Middle frontal gyrus (tissue), 1 donor: ENCODE measurements around the gene ZDHHC8.
A peak's percentile ranks its signal among the peaks of the same experiment; 100 is the strongest.

ENCODE experiments used
- DNase-seq: peaks from one replicate; pipeline ENCODE4 v3.0.0-alpha.2; 2015; ENCODE audit warnings: low spot score; ENCODE audit errors: extremely low spot score

The ZDHHC8 gene

DNA sequence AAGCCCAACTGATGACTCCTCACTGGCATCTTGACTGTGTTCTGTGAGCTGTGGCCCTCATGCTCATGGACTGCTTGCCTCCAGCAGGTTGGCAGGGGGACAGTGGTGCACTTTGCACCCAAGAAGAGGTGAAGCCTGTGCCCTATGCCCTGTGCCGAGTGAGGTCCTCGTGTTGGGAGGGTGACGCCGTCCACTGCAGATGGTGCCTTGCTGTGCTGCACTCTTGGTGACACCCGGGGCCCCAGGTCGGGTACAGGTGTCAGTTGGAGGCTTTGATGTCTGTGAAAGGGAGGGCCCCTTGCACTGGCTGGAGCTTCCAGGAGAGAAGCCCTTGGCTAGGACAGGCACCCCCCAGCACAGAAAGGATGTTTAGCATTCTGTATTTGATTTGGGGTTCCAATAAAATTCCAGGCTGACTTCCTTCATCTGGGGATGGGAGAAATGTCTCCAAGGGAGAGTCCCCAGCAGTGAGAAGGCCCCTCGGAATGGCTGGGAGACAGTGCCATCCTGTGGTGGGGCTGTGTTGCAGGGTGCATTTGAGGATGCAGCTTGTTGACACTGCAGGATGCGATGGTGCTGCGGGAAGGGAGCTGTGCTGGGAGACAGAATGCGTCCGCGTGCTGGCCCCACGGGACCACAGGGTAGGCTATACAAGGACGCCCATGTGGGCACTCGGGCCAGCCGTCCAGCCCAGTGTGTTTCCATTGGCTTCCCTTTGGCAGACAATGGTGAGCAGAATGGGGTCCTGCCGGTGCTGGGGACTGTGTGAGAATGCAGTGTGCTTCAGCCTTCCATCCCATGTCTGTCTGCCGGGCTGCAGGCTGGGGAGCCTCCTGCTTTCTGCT lies 2.5 kb upstream of the ZDHHC8 start:
- DNase-seq, result no peak

DNA sequence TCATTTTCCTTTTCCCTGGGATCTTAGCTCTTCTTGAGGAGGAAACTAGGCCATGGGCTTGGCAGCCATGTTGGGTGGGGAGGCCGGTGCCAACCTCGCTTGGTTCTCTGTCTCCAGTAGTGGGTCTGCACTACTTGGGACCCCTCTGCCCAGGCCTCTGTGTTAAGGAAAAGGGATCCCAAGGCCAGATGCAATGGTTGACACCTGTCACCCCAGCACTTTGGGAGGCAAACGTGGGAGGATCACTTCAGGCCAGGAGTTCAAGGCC lies 1.9 kb upstream of the ZDHHC8 start:
- no peak for DNase-seq

DNA sequence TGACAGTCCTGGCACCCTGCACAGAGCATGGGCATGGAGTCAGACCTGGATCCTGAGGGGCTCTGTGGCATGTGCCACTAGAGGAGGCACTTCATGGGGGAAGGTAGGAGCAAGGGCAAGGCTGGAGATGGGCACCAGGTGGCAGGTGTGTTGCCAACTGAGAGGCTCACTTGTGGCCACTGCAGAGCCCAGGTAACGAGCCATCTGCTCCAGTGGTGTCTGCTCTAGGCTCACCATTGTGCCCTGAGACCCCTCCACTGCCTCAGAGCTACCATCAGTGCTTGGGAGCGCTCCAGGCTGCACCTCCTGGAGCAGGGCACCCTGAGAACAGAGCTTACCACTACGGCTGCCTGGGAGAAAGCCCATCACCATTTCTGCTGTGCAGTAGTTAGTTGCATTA lies 1.3 kb upstream of the ZDHHC8 start:
- no peak for DNase-seq

DNA sequence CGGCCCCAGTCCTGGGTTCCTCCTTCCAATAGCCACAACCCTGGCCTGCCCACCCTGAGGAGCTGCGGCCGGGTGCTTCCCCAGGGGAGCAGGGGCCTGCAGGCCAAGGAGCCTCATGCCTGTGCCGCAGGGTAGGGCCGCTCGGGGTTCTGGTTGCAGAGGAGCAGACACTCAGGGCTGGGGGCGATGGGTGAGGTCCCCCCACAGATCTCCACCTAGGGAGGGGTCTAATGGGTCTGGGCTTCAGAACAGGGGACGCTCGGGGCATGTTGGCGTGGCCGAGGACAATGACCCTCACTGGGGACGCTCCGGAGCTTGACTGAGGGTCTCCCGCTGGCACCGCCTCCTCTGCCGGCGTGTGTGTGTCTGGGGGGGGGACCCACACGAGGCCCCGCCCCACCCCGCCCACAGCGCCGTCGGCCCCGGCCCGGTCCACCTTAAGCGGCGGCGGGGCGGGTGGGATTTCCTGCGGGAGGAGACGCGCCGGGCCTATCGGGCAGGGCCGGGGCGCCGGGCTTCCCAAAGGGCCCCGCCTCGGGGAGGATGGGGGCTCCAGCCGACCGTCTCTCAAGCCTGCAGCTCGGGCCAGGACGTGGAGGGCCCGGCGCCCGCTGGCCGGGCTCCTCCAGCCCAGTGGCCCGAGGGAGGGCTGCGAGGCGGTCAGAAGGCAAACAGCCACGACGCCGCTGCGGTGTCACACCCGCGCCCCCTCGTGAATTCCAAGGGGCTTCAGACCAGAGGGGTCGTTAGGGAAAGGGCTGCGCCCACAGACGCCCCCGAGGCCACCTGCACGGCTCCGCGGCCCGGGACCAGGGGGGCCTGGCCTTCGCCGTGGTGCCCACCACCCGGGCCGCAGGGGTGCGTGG lies 640 bp upstream of the ZDHHC8 start:
- DNase-seq, result peak; percentile 62

DNA sequence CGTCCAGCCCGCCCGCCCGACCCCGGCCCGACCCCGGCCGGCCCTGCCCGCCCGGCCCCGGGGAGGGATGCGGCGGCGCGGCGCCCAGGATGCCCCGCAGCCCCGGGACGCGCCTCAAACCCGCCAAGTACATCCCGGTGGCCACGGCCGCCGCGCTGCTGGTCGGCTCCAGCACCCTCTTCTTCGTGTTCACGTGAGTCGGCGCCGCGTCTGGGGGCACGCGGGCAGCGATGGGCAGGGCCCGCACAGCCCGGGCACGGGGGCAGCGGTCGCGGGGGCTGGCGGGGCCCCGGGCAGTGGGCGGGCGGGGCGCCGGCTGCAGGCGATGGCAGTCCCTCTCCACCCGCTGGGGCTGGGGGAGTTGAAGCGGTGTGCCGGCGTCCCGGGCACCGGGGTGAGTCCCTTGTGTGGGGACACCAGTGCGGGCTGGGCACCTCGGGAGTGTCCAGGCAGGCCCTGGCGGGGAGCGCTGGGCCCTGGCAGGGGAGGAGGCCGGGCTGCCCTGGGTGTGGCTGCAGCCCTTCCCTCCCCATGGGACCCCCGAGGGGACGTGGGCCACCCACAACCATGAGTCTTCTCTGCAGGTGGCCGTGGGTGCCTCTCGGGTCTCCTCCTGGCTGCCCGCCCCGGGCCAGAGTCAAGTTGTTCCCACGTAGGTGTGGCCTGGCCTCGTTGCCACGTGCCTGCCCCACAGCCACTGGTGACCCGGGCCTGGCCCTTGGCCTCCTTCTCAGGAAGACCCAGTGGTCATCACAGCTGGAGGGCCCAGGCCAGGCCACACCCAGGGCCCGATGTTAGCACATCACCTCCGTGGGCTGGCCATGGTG lies 468 bp downstream of the ZDHHC8 start:
- DNase-seq, result no peak

DNA sequence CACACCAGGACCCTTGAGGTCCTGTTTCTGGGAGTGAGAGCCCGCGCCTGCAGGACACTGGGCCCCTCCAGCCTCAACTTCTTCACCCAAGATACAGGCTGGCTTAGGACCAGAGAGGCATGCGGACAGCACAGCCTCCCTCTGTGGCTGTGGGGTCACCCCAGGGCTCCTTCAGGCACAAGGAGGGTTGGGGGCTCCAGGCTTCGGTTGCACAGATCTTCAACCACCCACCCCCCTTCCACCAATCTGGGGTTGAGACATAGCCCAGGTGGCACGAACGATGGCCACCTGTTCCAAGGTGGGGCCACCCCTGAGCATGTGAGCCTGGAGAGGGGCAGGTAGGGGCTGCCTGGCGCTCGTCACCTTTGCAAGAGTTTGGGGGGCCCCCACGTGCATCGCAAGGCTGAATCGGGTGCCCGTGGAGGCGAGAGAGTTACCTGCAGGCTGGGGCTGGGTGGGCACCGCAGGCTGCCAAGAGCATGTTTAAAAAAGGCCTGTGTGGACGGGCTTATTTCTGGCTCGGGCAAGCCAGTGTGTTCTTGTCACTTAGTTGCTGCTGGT lies 1.2 kb downstream of the ZDHHC8 start:
- DNase-seq, result no peak

DNA sequence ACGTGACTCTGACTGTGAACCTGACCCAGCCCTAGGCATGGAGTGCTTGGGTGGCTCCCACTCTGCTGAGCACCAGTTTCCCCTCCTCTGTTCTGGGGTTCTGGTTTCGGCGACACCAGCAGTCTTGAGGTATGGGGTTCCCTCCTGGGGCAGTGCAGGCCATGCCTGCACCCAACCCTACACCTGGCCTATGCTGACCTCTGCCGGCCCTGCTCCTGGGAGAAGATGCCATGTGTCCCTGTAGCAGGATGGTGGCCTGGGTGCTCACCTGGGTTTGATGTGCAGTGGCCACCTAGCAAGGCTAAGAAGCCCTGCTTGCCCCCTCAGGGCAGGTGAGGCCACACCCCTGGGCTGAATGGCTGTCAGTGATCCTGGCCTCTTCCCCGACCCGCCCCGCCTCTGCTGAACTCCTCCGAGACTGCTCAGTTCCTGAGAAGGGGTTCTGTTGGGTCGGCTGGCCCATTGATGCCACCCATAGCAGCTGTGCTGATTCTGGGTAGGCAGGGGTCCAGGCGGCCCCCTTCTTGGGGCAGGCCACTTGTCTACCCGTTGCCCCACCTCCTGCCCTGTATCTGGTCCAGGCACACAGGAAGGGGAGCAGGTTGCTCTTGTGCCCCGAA lies 2.4 kb downstream of the ZDHHC8 start:
- DNase-seq, result no peak

DNA sequence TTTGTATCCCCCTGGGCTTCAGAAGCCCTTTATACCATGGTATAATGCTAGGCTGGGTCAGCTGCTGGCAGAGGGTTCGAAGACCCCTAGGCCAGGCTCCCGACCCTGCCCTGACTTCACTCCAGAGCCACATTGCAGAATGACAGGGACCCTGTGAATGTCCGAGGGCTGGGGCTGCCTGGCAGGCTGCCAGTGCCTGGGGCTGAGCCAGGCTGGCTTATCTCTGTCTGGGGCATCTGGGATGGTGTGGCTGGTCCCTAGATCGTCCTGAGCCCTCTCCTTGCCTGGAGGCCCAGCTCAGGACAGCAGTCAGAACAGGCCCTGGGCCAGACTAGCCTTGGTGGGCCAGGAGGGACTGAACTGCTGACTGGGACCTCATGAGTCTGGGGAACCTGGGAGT lies 3.7 kb downstream of the ZDHHC8 start:
- no peak for DNase-seq

DNA sequence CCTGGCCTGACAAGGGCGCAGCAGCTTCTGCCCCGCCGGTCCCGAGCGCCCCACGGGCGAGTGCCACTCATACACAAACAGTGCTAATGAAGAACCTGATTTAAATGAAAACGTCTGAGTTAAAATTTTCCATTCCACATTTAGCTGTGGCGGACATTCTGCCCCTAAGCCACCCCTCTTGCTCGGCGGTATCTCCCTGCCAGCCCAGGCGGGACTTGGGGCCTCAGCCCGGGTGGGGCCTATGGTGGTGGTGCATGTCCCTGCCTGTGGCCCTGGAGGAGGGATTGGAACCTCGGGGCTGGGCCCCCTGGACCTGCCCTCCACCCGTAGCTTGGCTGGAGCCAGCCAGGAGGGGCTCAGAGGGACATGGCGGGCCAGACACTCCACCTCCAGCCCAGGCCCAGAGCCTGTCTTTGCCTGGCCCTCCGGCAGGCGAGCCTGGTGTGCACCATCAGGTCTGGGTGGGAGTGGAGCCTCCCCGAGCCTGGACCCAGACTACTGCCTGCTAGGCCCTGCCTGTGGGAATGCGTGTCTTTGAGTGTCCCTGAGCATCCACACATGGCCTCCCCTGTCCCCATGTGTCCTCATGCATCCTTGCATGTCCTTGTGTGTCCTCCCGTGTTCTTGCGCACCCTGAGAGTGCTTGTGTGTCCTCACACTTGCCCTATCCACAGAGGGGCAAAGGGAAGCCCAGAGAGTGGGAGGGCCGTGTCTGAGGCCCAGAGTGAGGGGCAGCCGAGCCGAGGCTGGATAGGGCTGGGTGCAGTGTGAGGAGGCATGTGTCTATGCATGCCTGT lies 4.4 kb downstream of the ZDHHC8 start:
- DNase-seq, result no peak

DNA sequence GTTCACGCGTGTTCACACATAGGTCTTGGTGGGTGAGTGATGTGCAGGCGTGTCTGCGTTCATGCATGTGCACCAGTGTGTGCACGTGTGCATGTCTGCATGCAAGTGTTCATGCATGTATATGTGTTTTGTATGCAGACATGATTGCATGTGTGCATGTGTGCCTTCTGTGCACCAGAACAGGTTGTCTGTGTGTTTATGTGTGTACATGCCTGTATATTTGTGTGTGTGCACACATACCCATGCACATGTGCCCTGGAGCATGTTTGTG lies 4.9 kb downstream of the ZDHHC8 start:
- DNase-seq, result no peak

DNA sequence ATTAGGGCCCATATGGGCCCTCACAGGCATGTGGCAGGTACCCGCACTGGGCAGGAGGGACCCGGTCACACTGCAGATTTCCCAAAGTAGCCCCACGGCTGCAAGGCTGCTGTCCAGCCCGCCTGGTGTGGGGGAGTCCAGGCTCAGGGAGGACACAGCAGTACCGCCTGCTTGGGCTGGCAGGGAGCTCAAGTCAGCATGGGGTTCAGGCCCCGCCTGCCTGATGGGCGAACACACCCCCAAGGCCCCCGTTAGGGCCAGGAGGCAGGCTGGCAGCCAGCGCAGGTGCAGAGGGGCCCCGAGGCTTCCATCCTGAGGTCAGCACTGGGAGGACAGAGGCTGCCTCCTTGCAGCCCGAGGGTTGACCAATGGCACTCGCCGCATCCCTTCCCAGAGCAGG lies 5.5 kb downstream of the ZDHHC8 start:
- no peak for DNase-seq

DNA sequence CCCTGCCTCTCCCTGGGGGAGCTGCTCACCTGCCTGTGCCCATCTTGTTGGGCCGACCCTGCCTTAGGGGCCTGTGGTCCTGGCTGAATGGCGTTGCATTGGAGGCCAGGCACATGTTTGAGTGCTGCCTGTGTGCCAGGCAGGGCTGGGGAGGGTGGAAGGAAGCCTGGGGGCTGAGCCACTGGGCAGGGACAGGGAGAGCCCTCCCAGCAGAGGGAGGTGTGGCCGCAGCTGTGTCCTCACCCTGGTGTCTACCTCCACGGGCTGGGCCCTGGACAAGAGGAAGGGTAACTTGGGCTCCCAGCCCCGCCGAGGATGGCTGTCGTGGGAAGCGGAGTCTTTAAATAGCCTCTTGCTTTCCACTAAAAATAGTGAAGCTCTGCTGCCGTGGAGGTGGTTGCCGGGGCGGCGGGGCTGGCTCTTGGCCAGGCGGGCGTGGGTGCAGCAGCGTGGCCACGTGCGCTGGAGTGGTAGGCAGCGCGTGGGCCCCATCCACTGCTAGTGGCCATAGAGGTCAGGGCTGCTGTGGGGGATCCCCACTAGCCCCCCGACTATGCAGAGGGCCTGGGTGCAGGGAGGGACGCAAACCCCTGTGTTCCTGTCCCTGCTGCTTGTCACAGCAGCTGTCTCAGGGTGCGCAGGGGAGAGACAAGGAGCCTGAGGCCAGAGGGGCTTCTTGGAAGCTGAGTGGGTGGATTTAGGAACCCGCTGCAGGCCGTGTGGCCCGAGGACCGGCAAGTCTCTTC lies 6.2 kb downstream of the ZDHHC8 start:
- DNase-seq, result no peak

DNA sequence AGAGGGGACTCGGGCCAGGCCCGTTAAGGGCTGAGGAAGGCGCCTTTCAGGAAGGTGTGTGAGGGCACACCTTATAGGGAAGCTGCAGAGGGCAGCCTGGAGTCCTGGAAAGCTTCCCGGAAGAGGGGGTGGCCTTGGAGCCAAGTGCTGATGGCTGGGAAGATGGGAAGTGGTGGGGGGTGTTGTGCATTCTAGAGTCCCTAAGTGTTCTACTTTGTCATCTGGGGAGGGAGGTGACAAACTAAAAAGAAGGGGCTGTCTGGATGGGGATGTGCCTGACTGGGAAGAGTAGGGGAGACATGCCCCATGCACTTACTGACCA lies 6.8 kb downstream of the ZDHHC8 start:
- DNase-seq, result no peak

DNA sequence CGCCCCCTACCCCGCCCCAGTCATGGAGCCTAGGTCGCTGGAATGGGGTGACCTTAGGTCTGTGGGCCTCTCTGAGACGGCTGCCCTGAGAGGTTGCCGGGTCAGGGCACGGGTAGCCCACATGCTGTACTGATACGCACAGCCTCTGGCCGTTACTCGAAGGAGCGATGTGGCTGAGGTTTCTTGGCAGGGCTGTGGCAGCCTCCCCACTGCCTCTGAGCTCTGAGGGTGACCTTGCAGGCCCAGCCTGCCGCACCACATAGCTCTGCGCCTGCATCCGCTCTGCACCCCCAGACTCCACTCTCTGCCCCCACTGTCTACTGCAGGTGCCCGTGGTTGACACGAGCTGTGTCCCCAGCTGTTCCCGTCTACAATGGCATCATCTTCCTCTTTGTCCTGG lies 7.3 kb downstream of the ZDHHC8 start:
- no peak for DNase-seq

DNA sequence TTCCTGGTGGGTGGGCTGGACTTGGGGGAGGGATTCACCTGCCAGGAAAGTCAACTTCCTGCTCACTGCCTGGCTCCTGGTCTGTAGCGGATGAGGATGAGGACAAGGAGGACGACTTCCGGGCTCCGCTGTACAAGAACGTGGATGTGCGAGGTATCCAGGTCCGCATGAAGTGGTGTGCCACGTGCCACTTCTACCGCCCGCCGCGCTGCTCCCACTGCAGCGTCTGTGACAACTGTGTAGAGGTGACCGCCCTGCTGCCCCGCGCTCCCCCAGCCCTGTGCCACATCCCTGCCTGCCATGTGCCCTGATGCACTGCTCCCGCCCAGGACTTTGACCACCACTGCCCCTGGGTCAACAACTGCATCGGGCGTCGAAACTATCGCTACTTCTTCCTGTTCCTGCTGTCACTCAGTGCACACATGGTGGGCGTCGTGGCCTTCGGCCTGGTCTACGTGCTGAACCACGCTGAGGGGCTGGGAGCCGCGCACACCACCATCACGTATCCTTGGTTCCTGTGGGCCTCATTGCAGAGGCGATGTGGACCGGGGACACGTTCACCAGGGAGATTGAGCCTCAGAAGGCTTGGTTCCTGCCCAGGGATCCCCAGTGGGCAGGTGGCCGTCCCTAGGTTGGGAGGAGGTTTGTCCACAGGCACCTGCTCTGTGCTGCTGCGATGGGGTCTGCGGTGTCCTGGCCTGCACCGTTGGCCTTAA lies 7.9 kb downstream of the ZDHHC8 start:
- no peak for DNase-seq

DNA sequence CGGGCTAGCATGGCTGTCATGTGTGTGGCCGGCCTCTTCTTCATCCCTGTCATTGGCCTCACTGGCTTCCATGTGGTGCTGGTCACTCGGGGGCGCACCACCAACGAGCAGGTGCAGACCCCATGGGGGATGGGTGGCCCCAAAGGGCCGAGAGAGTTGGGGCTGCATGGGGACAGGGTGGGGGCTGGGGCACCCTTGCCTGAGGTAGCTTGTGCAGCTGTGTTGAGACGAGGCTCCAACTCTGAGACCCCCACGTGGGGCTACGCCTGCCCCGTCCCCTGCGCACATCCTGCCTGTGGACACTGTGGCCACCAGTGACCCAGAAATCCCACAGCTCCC lies 8.5 kb downstream of the ZDHHC8 start:
- no peak for DNase-seq

DNA sequence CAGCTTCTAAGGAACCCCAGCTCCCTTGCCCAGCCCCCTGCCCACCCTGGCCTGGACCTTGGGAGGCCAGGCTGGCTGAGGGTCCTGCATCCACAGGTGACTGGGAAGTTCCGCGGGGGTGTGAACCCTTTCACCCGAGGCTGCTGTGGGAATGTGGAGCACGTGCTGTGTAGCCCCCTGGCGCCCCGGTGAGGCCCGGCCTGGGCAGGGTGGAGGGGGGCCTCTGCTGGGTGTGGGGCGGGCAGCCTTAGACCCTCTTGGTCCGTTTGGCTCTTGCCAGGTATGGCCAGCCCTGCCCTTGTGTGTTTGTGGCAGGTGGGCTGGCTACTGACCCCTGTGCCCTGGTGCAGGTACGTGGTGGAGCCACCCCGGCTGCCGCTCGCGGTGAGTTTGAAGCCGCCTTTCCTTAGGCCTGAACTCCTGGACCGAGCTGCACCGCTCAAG lies 8.9 kb downstream of the ZDHHC8 start:
- no peak for DNase-seq

DNA sequence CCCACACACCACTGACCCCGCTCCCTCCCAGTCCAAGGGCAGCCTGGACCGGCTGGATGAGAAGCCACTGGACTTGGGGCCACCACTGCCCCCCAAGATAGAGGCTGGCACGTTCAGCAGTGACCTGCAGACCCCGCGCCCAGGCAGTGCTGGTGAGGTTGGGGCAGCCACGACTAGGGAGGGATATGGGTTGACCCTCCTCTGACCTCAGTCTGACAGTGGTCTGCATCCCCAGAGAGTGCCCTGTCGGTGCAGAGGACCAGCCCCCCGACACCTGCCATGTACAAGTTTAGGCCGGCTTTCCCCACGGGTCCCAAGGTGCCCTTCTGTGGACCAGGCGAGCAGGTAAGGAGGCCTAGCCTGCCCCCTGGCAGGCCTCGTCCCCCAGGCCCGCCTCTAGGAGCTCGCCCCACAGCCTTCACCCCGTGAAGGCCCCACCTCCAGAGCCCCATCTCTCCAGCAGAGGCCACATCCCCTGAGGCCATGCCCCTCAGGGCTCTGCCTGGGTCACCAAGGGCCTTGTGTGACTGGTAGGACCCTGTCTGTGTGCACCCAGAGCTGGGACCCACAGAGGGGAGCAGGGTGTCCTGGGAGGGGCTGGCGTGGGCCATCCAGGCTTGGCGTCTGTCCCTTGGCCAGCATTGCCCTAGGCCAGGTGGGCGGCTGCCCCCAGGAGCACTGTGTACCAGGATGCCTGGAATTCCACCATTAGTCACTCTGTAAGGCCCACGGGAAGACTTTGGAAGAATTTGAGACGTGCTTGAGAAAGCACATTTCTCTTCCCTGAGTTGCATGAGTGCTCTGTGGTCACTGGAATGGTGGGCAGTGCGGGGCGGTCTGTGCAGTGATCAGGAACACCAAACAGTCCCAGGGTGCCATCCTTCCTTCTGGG lies 9.8 kb downstream of the ZDHHC8 start:
- DNase-seq, result no peak
